Trophoblast cell (in vitro differentiated cells and primary cell): ENCODE measurements around the gene ST14.
"Not testable (repeated sequence)": the region's sequence is repeated elsewhere in the genome, so short reads cannot be mapped to it uniquely, and the experiment has no call there.

Experiments
- DNase-seq, 2 donors: peaks; one replicate each; pipeline ENCODE4 v3.0.0-alpha.2; 2016
- H2AFZ ChIP-seq: 2 replicates; pipeline ENCODE4 v1.6.1; 2013; ENCODE audit warnings: low read length, moderate library complexity, mild to moderate bottlenecking; ENCODE audit not compliant: insufficient read depth, poor library complexity
- H2AK5ac ChIP-seq: 2 replicates; pipeline ENCODE4 v1.6.1; 2013; ENCODE audit warnings: mild to moderate bottlenecking, low read length
- H2BK120ac ChIP-seq: 2 replicates; pipeline ENCODE4 v1.6.1; 2013; ENCODE audit warnings: low read length, mild to moderate bottlenecking, moderate library complexity; ENCODE audit not compliant: insufficient read depth, poor library complexity
- H2BK12ac ChIP-seq: 2 replicates; pipeline ENCODE4 v1.6.1; 2013; ENCODE audit warnings: mild to moderate bottlenecking, low read length, moderate library complexity
- H2BK5ac ChIP-seq: 2 replicates; pipeline ENCODE4 v1.6.1; 2013; ENCODE audit warnings: low read length, low read depth, moderate library complexity, mild to moderate bottlenecking; ENCODE audit not compliant: poor library complexity
- H3K14ac ChIP-seq: 2 replicates; pipeline ENCODE4 v1.6.1; 2013; ENCODE audit warnings: mild to moderate bottlenecking, low read length
- H3K18ac ChIP-seq: 2 replicates; pipeline ENCODE4 v1.6.1; 2013; ENCODE audit warnings: mild to moderate bottlenecking, low read length
- H3K23ac ChIP-seq: 2 replicates; pipeline ENCODE4 v1.6.1; 2013; ENCODE audit warnings: low read length
- H3K27ac ChIP-seq: 2 replicates; pipeline ENCODE4 v1.5.1; 2013; ENCODE audit warnings: low read depth, mild to moderate bottlenecking, inconsistent platforms, low read length, moderate library complexity
- H3K27me3 ChIP-seq: 2 replicates; pipeline ENCODE4 v1.6.1; 2013; ENCODE audit warnings: inconsistent platforms, mild to moderate bottlenecking, low read length, moderate library complexity; ENCODE audit not compliant: insufficient read depth
- H3K36me3 ChIP-seq, 2 experiments: 1 replicate in 1 of 2; 2 replicates in 1 of 2; pipeline ENCODE4 v1.6.1; 2013; ENCODE audit warnings: low read length in 2 of 2, mild to moderate bottlenecking in 2 of 2, moderate library complexity in 1 of 2; ENCODE audit not compliant: insufficient read depth in 2 of 2, control insufficient read depth in 1 of 2
- H3K4ac ChIP-seq: 2 replicates; pipeline ENCODE4 v1.6.1; 2013; ENCODE audit warnings: low read depth, mild to moderate bottlenecking, low read length, moderate library complexity
- H3K4me1 ChIP-seq, 2 experiments: 1 replicate in 1 of 2; 2 replicates in 1 of 2; pipeline ENCODE4 v1.6.1; 2013; ENCODE audit warnings: low read length in 2 of 2, mild to moderate bottlenecking in 2 of 2, moderate library complexity in 1 of 2; ENCODE audit not compliant: insufficient read depth in 2 of 2, control insufficient read depth in 1 of 2
- H3K4me2 ChIP-seq: 2 replicates; pipeline ENCODE4 v1.6.1; 2013; ENCODE audit warnings: inconsistent platforms, mild to moderate bottlenecking, low read length, moderate library complexity
- H3K4me3 ChIP-seq: 2 replicates; pipeline ENCODE4 v1.5.1; 2013; ENCODE audit warnings: mild to moderate bottlenecking, low read depth, low read length, inconsistent platforms
- H3K79me1 ChIP-seq: one replicate; pipeline ENCODE4 v1.6.1; 2013; ENCODE audit warnings: low read length
- H3K79me2 ChIP-seq: 2 replicates; pipeline ENCODE4 v1.6.1; 2013; ENCODE audit warnings: low read length, mild to moderate bottlenecking; ENCODE audit not compliant: control insufficient read depth, insufficient read depth, poor library complexity
- H3K9ac ChIP-seq: 2 replicates; pipeline ENCODE4 v1.6.1; 2013; ENCODE audit warnings: mild to moderate bottlenecking, low read length
- H3K9me3 ChIP-seq: 2 replicates; pipeline ENCODE4 v1.6.1; 2013; ENCODE audit warnings: low read depth, mild to moderate bottlenecking, control low read depth, inconsistent platforms, low read length; ENCODE audit not compliant: insufficient read depth
- H4K12ac ChIP-seq: 2 replicates; pipeline ENCODE4 v1.6.1; 2013; ENCODE audit warnings: low read depth, mild to moderate bottlenecking, low read length, moderate library complexity
- H4K8ac ChIP-seq: 2 replicates; pipeline ENCODE4 v1.6.1; 2013; ENCODE audit warnings: low read depth, mild to moderate bottlenecking, low read length, moderate library complexity
- H4K91ac ChIP-seq: one replicate; pipeline ENCODE4 v1.6.1; 2013; ENCODE audit warnings: low read depth, mild to moderate bottlenecking, low read length, moderate library complexity
- whole genome bisulfite sequencing: extraction: QIAGEN DNeasy Blood & Tissue Kit; methylation state at CpG from one replicate; pipeline ENCODE4 v1.1.7; 2013; ENCODE audit warnings: missing lambda C conversion rate; ENCODE audit not compliant: insufficient read length, insufficient coverage; ENCODE audit errors: extremely low coverage; 5-methylcytosine and 5-hydroxymethylcytosine counted together

ST14 gene

GRCh38 chr11:130247319-130247718 lies 87.7 kb downstream of the ST14 start:
- no peak overlapping the region for H2BK5ac ChIP-seq
- H3K14ac ChIP-seq = no peak overlapping the region
- H3K23ac ChIP-seq = no peak overlapping the region
- H2BK12ac ChIP-seq = no peak overlapping the region
- H2AFZ ChIP-seq = no peak overlapping the region
- no peaks in the 10 kb centered on the region for H3K79me2 ChIP-seq
- H3K4ac ChIP-seq = no peak overlapping the region
- H3K9me3 ChIP-seq = no peaks in the 10 kb centered on the region
- no peak for DNase-seq
- no peak overlapping the region for H3K18ac ChIP-seq
- H3K27ac ChIP-seq = no peak overlapping the region
- H4K12ac ChIP-seq = no peak overlapping the region
- WGBS = no CpG with 5 or more reads among the region's 2 CpGs
- H2AK5ac ChIP-seq = no peak overlapping the region
- H4K91ac ChIP-seq = no peak overlapping the region
- no peak overlapping the region for H2BK120ac ChIP-seq
- H3K36me3 ChIP-seq = no peaks in the 10 kb centered on the region
- no peak overlapping the region for H4K8ac ChIP-seq
- peaks cover 0 to 3% of the 10 kb centered on the region in 2 experiments for H3K4me1 ChIP-seq
- no peaks in the 10 kb centered on the region for H3K27me3 ChIP-seq
- H3K4me2 ChIP-seq = no peak overlapping the region
- H3K9ac ChIP-seq = no peak overlapping the region
- H3K4me3 ChIP-seq = no peak overlapping the region
- H3K79me1 ChIP-seq = no peaks in the 10 kb centered on the region

DNA sequence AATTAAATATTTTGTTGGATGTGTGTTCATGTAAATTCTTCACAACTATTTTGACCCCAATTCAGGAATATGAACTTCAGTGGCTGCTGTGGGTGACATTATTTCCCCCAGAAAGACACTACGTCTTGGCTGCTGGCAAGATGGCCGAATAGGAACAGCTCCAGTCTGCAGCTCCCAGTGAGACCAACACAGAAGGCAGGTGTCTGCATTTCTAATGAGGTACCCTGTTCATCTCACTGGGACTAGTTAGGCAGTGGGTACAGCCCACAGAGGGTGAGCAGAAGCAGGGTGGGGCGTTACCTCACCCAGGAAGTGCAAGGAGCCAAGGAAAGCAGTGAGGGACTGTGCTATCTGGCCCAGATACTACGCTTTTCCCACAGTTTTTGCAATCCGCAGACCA lies 89.8 kb downstream of the ST14 start:
- H4K8ac ChIP-seq = no peak overlapping the region
- no peaks in the 10 kb centered on the region for H3K79me2 ChIP-seq
- H3K14ac ChIP-seq = no peak overlapping the region
- H3K9me3 ChIP-seq = no peaks in the 10 kb centered on the region
- H3K18ac ChIP-seq = no peak overlapping the region
- no peak overlapping the region for H4K91ac ChIP-seq
- H3K4ac ChIP-seq = no peak overlapping the region
- no CpG with 5 or more reads among the region's 5 CpGs for WGBS
- H4K12ac ChIP-seq = no peak overlapping the region
- H3K27ac ChIP-seq = no peak overlapping the region
- no peak overlapping the region for H2AK5ac ChIP-seq
- no peaks in the 10 kb centered on the region for H3K36me3 ChIP-seq
- no peak overlapping the region for H3K23ac ChIP-seq
- H2AFZ ChIP-seq = no peak overlapping the region
- H2BK5ac ChIP-seq = no peak overlapping the region
- no peak overlapping the region for H3K9ac ChIP-seq
- H3K27me3 ChIP-seq = no peaks in the 10 kb centered on the region
- no peak for DNase-seq
- H2BK12ac ChIP-seq = no peak overlapping the region
- H3K79me1 ChIP-seq = no peaks in the 10 kb centered on the region
- peaks cover 0 to 3% of the 10 kb centered on the region in 2 experiments for H3K4me1 ChIP-seq
- H3K4me3 ChIP-seq = no peak overlapping the region
- H2BK120ac ChIP-seq = no peak overlapping the region
- no peak overlapping the region for H3K4me2 ChIP-seq

DNA sequence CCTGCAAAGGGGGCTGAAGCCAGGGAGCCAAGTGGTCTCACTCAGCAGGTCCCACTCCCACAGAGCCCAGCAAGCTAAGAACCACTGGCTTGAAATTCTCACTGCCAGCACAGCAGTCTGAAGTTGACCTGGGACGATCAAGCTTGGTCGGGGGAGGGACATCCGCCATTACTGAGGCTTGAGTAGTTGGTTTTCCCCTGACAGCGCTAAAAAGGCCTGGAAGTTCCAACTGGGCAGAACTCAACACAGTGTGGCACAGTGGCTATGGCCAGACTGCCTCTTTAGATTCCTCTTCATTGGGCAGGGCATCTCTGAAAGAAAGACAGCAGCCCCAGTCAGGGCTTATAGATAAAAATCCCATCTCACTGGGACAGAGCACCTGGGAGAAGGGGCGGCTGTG lies 90.3 kb downstream of the ST14 start:
- H3K79me2 ChIP-seq, H3K18ac ChIP-seq, H2BK120ac ChIP-seq, H2AFZ ChIP-seq, H4K8ac ChIP-seq, H3K14ac ChIP-seq, H2BK5ac ChIP-seq, H3K79me1 ChIP-seq, H4K91ac ChIP-seq, H2AK5ac ChIP-seq, H3K9ac ChIP-seq, H3K4me2 ChIP-seq, DNase-seq, H3K27me3 ChIP-seq, H3K4ac ChIP-seq, H4K12ac ChIP-seq, H3K27ac ChIP-seq, H3K4me3 ChIP-seq, H3K23ac ChIP-seq, H3K4me1 ChIP-seq, H3K36me3 ChIP-seq, H2BK12ac ChIP-seq, H3K9me3 ChIP-seq: not testable (repeated sequence)
- WGBS = no CpG with 5 or more reads among the region's 5 CpGs

- not testable (repeated sequence) for H3K27ac ChIP-seq, H2BK120ac ChIP-seq, H3K4me1 ChIP-seq, DNase-seq, H4K12ac ChIP-seq, H3K79me1 ChIP-seq, H2AK5ac ChIP-seq, H3K4ac ChIP-seq, H3K79me2 ChIP-seq, H3K9me3 ChIP-seq, H3K4me3 ChIP-seq, H3K9ac ChIP-seq, H3K14ac ChIP-seq, H4K91ac ChIP-seq, H3K36me3 ChIP-seq, H4K8ac ChIP-seq, H2BK12ac ChIP-seq, H2BK5ac ChIP-seq, H3K4me2 ChIP-seq, H2AFZ ChIP-seq, H3K18ac ChIP-seq, H3K27me3 ChIP-seq, H3K23ac ChIP-seq
- no CpG with 5 or more reads among the region's 1 CpG for WGBS
Measured at GRCh38 chr11:130251763-130252162, 92.2 kb downstream of the ST14 start.
